KMS-11 (cell line): ENCODE measurements around the gene TMEM108.

Source experiments
- H2AFZ ChIP-seq: fragments of 200-600 bp; sonication (generic); 2 replicates; pipeline ENCODE4 v1.6.1; 2016; ENCODE audit warnings: antibody characterized with exemption, mixed run types, low read depth
- H3K27ac ChIP-seq: fragments of 200-600 bp; sonication (generic); 2 replicates; pipeline ENCODE4 v1.6.1; 2016; ENCODE audit warnings: mild to moderate bottlenecking, mixed run types
- H3K27me3 ChIP-seq: fragments of 200-600 bp; sonication (generic); 2 replicates; pipeline ENCODE4 v1.6.1; 2017; ENCODE audit warnings: mild to moderate bottlenecking, low read depth, mixed run types, moderate library complexity; ENCODE audit not compliant: insufficient read depth
- H3K36me3 ChIP-seq: fragments of 200-600 bp; sonication (generic); 2 replicates; pipeline ENCODE4 v1.6.1; 2017; ENCODE audit warnings: mild to moderate bottlenecking, mixed run types; ENCODE audit not compliant: insufficient read depth
- H3K4me1 ChIP-seq: fragments of 200-600 bp; sonication (generic); 2 replicates; pipeline ENCODE4 v1.6.1; 2016; ENCODE audit warnings: mild to moderate bottlenecking, low read depth, mixed run types; ENCODE audit not compliant: poor library complexity, severe bottlenecking
- H3K4me2 ChIP-seq: fragments of 200-600 bp; sonication (generic); 2 replicates; pipeline ENCODE4 v1.7.0; 2016; ENCODE audit warnings: mild to moderate bottlenecking, mixed run types
- H3K4me3 ChIP-seq: fragments of 200-600 bp; sonication (generic); IDR thresholded peaks from 2 replicates; pipeline ENCODE4 v1.6.1; 2017; ENCODE audit warnings: low read depth, low read length, mixed read lengths; ENCODE audit not compliant: insufficient read depth
- H3K79me2 ChIP-seq: fragments of 200-600 bp; sonication (generic); 2 replicates; pipeline ENCODE4 v1.6.1; 2016; ENCODE audit warnings: low read depth, mixed run types; ENCODE audit not compliant: insufficient read depth
- H3K9ac ChIP-seq: fragments of 200-600 bp; sonication (generic); 2 replicates; pipeline ENCODE4 v1.6.1; 2016; ENCODE audit warnings: mild to moderate bottlenecking, mixed run types
- H4K20me1 ChIP-seq: fragments of 200-600 bp; sonication (generic); 2 replicates; pipeline ENCODE4 v1.6.1; 2016; ENCODE audit warnings: mild to moderate bottlenecking, mixed run types; ENCODE audit not compliant: insufficient read depth
- CTCF ChIP-seq: fragments of 200-600 bp; sonication (generic); conservative IDR thresholded peaks from 2 replicates; pipeline ENCODE4 v1.6.1; 2017; ENCODE audit warnings: low read depth, mild to moderate bottlenecking, antibody characterized with exemption, low read length, moderate library complexity, mixed read lengths

TMEM108 gene

GRCh38 chr3:133295199-133295901 lies 257.2 kb downstream of the TMEM108 start:
- H3K27ac ChIP-seq, result no peak overlapping the region
- H3K36me3 ChIP-seq, result no peaks in the 10 kb centered on the region
- no peak for TF ChIP-seq CTCF
- no peaks in the 10 kb centered on the region for H3K27me3 ChIP-seq
- H3K4me2 ChIP-seq, result no peak overlapping the region
- no peak overlapping the region for H3K9ac ChIP-seq
- no peaks in the 10 kb centered on the region for H4K20me1 ChIP-seq
- H2AFZ ChIP-seq, result no peak overlapping the region
- H3K4me1 ChIP-seq, result no peaks in the 10 kb centered on the region
- H3K79me2 ChIP-seq, result no peaks in the 10 kb centered on the region
- H3K4me3 ChIP-seq, result no peak overlapping the region

DNA sequence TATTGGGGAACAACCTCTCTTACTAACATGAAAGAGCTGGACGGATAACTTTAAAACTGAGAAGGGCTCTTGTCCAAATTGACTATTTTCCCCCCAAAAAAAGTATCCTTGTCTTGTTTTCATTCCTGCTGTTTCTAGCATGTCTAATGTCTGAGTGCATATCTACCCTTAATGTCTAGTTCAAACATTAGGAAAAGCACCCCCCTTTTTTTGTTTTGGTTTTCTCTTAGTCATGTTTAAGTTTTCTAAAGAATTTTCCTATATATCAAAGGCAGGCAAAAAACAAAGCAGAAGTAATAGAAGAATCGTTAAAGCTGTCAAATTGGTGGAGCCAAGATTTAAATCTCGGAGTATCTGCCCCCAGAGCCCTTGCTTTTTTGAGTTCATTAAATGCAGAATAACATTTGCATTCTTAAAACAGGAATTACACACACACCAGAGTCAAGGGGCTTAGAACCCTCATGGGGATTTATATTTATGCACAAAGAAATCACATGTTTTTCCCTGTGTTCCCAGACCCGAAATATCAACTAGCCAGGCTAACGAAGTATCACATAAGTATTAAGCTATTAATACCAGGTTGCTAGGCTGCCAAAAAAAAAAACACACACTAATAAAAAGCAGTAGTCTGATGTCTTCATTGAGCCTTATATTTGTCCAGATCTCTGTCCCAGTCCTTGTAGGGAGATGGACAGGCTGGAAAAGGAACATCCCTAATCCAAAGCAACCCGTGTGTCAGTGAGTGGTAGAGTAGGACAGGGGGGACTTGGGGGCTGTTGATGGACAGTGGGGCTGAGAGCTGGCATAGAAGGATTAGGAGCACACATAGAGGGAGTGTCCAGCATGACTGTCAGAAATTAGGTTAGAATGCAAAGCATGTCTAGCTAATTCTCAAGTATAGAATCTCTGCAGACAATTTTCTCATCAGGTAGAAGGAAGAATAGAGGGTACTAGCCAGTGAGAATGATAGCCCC lies 258.0 kb downstream of the TMEM108 start:
- Histone ChIP-seq H4K20me1 (no peaks in the 10 kb centered on the region), H3K36me3 (no peaks in the 10 kb centered on the region), H3K9ac (no peak overlapping the region), H3K4me1 (no peaks in the 10 kb centered on the region), H3K27me3 (no peaks in the 10 kb centered on the region), H3K79me2 (no peaks in the 10 kb centered on the region), H3K4me2 (no peak overlapping the region), H3K27ac (no peak overlapping the region), H2AFZ (no peak overlapping the region), H3K4me3 (no peak overlapping the region)
- no peak for TF ChIP-seq CTCF

GRCh38 chr3:133296981-133297380 lies 258.8 kb downstream of the TMEM108 start:
- no peaks in the 10 kb centered on the region for H4K20me1 ChIP-seq
- no peaks in the 10 kb centered on the region for H3K36me3 ChIP-seq
- no peak overlapping the region for H3K4me3 ChIP-seq
- no peaks in the 10 kb centered on the region for H3K27me3 ChIP-seq
- H3K4me1 ChIP-seq, result no peaks in the 10 kb centered on the region
- no peak for TF ChIP-seq CTCF
- H2AFZ ChIP-seq, result no peak overlapping the region
- no peak overlapping the region for H3K27ac ChIP-seq
- no peak overlapping the region for H3K4me2 ChIP-seq
- no peaks in the 10 kb centered on the region for H3K79me2 ChIP-seq
- H3K9ac ChIP-seq, result no peak overlapping the region

- no peaks in the 10 kb centered on the region for H3K79me2 ChIP-seq
- no peak overlapping the region for H3K4me2 ChIP-seq
- no peak overlapping the region for H3K27ac ChIP-seq
- H3K36me3 ChIP-seq, result no peaks in the 10 kb centered on the region
- H3K4me1 ChIP-seq, result no peaks in the 10 kb centered on the region
- H3K9ac ChIP-seq, result no peak overlapping the region
- TF ChIP-seq CTCF, result no peak
- no peak overlapping the region for H3K4me3 ChIP-seq
- no peak overlapping the region for H2AFZ ChIP-seq
- H3K27me3 ChIP-seq, result no peaks in the 10 kb centered on the region
- H4K20me1 ChIP-seq, result no peaks in the 10 kb centered on the region
Observed at GRCh38 chr3:133300102-133300501, 261.9 kb downstream of the TMEM108 start.
